AG04450 (cell line): ENCODE measurements around the gene OSBPL5. TPM values are rescaled to one million over a fixed set of nuclear protein-coding genes. Genes with fewer than 3 reads are reported as not detected.

Source experiments
- CTCF ChIA-PET: fragments of 300-600, 350-600 bp; formaldehyde crosslinking; extraction: SDS; loops from one replicate; lab custom pipeline; 2022; ENCODE audit warnings: antibody characterized with exemption, inconsistent platforms; lab: Charles Lee
- POLR2A ChIA-PET: fragments of 350-600 bp; formaldehyde crosslinking; extraction: SDS; loops from one replicate; lab custom pipeline; 2021; ENCODE audit warnings: antibody characterized with exemption, inconsistent platforms; lab: Yijun Ruan, JAX
- DNase-seq: peaks from one replicate; pipeline ENCODE4 v3.0.0-alpha.2; 2011; ENCODE audit warnings: low read depth, low spot score
- H3K27ac ChIP-seq: one replicate; pipeline ENCODE4 v1.5.1; 2012; ENCODE audit warnings: low read depth, low read length, control low read depth
- H3K27me3 ChIP-seq: one replicate; pipeline ENCODE4 v1.6.0; 2012; ENCODE audit warnings: low read length; ENCODE audit not compliant: control insufficient read depth, insufficient read depth
- H3K4me3 ChIP-seq: 2 replicates; pipeline ENCODE4 v1.5.1; 2011; ENCODE audit warnings: mild to moderate bottlenecking, low read depth, low read length, control low read depth
- H3K9me3 ChIP-seq: 2 replicates; pipeline ENCODE4 v1.5.1; 2012; ENCODE audit warnings: low read length; ENCODE audit not compliant: control insufficient read depth, insufficient read depth
- polyA plus RNA-seq: library from polyadenylated mRNA; depleted of rRNA; stranded (reverse); fragments of >200 nt; gene quantifications from 2 replicates; pipeline ENCODE4 v1.2.3, GENCODE V29; 2011
- TF ChIP-seq, protein P1 (sequence below): IDR thresholded peaks from 2 replicates; pipeline ENCODE4 v1.5.1; 2011; ENCODE audit warnings: low read depth, low read length, control low read depth, inconsistent platforms

The OSBPL5 gene
- polyA plus RNA-seq, 1 experiment: 7.4 TPM

DNA sequence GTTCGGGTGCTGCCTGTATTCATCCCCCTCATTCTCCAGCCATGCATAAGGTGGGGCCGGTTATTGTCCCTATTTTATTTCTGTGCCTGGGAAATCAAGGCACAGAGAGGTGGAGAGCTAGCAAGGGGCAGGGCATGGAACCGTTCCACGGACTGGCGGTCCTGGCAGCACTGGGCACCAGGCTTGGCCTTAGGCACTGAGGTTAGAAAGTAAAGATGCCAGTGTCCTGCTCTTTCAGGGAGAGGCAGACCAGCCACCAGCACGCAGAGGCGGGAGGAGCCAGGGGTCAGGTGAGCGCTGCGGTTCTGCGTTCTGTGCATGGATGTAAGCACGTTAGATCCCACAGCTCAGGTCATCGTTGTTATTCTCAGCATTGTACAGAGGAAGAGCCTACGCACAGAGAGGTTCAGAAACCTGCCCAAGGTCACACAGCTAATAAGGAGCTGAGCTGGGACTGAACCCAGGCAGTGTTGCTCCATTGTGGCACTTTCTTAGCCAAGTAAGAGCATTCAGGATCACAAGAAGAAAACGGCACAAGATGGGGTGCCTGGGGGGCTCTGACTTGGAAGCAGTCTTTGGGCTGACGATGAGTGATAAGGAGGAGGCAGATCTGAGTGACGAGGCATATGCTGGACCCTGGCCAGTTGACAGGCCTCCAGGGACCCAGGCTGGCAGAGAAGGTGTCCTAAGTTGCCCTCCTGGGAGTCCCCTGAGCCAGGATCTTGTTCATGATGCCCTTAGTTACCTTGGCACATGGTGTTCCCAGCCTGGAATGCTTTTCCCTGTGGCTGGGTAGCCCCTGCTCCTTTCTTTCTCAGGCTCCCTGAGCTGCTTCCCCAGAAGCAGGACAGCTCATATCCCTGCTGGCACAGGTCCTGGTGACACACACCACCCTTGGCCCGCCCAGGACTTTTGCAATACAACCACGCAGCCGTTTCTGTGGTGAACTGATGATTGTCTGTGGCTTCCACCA is 41.1 kb downstream of the OSBPL5 start:
- CTCF ChIA-PET: interaction anchor here (0.9 to 1.5 kb wide), 3 partner anchors 15 to 33 kb away, joined by 3 to 4 read pairs (median 3); no protein-coding TSS in a partner anchor
- peak overlapping the region; percentile 75 for H3K27ac ChIP-seq
- POLR2A ChIA-PET: interaction anchor here (1.0 to 1.5 kb wide), 2 partner anchors 12 to 74 kb away, joined by 4 to 7 read pairs; no protein-coding TSS in a partner anchor

DNA sequence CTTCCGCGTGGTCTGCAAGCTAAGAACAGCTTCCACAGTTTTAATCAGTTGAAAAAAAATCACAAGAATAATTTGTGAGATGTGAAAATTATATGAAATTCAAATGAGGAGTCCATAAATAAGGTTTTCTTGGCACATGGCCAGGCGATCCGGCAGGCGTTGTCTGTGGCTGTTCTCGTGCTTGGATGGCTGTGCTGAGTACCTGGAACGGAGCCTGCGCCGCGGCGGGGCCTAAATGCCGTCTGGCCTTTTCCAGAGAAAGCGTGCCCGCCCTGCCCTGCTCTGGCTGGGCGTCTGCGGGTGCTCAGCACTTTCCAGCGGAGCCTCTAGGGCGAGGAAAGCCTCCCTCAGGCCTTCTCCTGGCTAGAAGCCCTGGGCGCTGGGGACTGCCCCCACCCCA is 41.8 kb downstream of the OSBPL5 start:
- TF ChIP-seq, protein P1, sequence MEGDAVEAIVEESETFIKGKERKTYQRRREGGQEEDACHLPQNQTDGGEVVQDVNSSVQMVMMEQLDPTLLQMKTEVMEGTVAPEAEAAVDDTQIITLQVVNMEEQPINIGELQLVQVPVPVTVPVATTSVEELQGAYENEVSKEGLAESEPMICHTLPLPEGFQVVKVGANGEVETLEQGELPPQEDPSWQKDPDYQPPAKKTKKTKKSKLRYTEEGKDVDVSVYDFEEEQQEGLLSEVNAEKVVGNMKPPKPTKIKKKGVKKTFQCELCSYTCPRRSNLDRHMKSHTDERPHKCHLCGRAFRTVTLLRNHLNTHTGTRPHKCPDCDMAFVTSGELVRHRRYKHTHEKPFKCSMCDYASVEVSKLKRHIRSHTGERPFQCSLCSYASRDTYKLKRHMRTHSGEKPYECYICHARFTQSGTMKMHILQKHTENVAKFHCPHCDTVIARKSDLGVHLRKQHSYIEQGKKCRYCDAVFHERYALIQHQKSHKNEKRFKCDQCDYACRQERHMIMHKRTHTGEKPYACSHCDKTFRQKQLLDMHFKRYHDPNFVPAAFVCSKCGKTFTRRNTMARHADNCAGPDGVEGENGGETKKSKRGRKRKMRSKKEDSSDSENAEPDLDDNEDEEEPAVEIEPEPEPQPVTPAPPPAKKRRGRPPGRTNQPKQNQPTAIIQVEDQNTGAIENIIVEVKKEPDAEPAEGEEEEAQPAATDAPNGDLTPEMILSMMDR: no peak
- ChIA-PET POLR2A (no interaction called here), CTCF (interaction anchor here (1.4 kb wide), 1 partner anchor 32 kb away, joined by 3 read pairs; no protein-coding TSS in a partner anchor)
- DNase-seq: no peak
- Histone ChIP-seq H3K27ac (no peak overlapping the region), H3K4me3 (no peak overlapping the region), H3K9me3 (peaks cover 6% of the 10 kb centered on the region; the same call in 1 of the 2 replicates), H3K27me3 (no peaks in the 10 kb centered on the region)

More for the DNA sequence above, 41.1 kb downstream of the OSBPL5 start:
- Histone ChIP-seq H3K4me3 (no peak overlapping the region), H3K9me3 (peaks cover 6% of the 10 kb centered on the region; the same call in 1 of the 2 replicates), H3K27me3 (no peaks in the 10 kb centered on the region)
- DNase-seq: peak; percentile 88
- TF ChIP-seq, protein P1: no peak

DNA sequence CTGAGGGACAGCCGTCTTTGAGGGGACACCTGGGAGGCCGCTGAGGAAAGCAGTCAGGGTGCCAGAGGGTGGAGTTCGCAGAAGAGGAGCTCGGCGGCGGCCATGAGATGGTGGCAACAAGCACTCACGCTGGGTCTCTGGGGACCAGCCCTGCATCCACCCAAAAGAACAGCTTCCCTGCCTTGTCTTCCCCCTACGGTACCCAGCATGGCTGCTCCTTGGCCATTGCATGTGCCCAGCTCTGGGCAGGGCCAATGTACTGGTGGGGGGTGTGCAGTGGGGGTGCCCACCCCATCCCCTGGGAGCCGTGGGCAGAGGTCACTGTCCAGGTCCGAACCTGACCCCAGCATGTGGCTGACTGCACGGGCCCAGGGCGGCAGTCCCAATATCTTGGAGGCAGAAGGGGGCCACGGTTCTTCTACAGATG is 42.3 kb downstream of the OSBPL5 start:
- CTCF ChIA-PET: no interaction called here
- no peaks in the 10 kb centered on the region for H3K27me3 ChIP-seq
- POLR2A ChIA-PET: no interaction called here

DNA sequence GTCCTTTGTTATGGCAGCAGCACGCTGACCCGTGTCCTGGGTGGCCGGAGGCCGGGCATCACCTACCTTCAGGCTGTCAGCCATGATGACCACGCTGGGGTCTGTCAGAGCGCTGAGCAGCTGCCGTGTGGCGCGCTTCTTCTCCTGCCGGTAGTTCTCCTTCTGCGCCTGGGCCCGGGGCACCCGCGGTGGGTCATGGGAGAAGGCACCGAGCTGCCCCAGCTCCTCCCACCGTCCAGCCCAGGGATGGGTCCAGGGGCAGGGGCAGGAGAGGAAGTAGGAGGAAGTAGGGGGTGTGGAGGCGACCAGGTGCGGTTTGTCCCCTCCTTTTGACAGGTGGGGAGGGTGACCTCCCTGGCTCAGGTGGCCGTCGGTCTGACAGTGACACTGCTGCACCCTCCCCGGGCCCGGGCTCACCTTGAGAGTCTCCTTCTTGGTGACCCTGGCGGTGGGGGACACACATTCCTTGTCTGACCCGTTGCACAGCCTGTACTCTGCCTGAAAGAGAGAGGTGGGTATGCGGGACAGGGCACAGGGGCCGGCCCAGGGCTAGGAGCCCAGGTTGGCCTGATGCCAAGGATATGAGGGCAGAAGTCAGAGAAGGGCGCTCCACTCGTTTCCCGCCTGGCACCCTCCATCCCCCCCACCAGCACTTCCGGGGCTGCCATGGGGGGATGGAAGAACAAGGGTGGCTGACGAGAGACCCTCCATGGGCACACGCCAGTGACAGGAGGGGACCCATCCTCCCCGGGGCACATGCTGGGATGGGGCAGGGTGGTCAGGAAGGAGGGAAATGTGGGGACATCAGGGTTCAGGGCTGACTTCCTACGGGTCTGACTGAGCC is 43.0 kb downstream of the OSBPL5 start:
- Histone ChIP-seq H3K9me3 (peaks cover 6% of the 10 kb centered on the region; the same call in 1 of the 2 replicates), H3K27ac (no peak overlapping the region), H3K27me3 (no peaks in the 10 kb centered on the region), H3K4me3 (no peak overlapping the region)
- ChIA-PET CTCF (no interaction called here), POLR2A (no interaction called here)
- TF ChIP-seq, protein P1: no peak
- DNase-seq: no peak

More for the DNA sequence above, 42.3 kb downstream of the OSBPL5 start:
- DNase-seq: no peak
- TF ChIP-seq, protein P1: no peak
- Histone ChIP-seq H3K4me3 (no peak overlapping the region), H3K27ac (no peak overlapping the region), H3K9me3 (peaks cover 6% of the 10 kb centered on the region; the same call in 1 of the 2 replicates)
